Peyer's patch (tissue), 4 donors: ENCODE data around the gene ANO9. TPM values are rescaled to one million over a fixed set of nuclear protein-coding genes. Genes with fewer than 3 reads are reported as not detected.

Source experiments
- DNase-seq, 3 donors: peaks; one replicate each; pipeline ENCODE4 v3.0.0-alpha.2; 2017 to 2019
- H3K27ac ChIP-seq, 4 donors: fragments of 200-600 bp; sonication (generic); one replicate each; pipeline ENCODE4 v1.5.1; 2016 to 2019
- H3K27me3 ChIP-seq, 2 donors: fragments of 200-600 bp; sonication (generic); one replicate each; pipeline ENCODE4 v1.5.1; 2019
- H3K36me3 ChIP-seq, 3 donors: fragments of 200-600 bp; sonication (generic); one replicate each; pipeline ENCODE4 v1.5.1; 2016 to 2019
- H3K4me1 ChIP-seq, 4 donors: fragments of 200-600 bp; sonication (generic); one replicate each; pipeline ENCODE4 v1.5.1; 2016 to 2019
- H3K4me3 ChIP-seq, 4 donors: fragments of 200-600 bp; sonication (generic); 1 replicate in 3 of 4; 2 replicates in 1 of 4; pipeline ENCODE4 v1.5.1; 2016 to 2019; ENCODE audit warnings: mild to moderate bottlenecking in 1 of 4
- H3K9me3 ChIP-seq, 4 donors: fragments of 200-600 bp; sonication (generic); one replicate each; pipeline ENCODE4 v1.5.1; 2016 to 2019; ENCODE audit warnings: mild to moderate bottlenecking in 1 of 4
- POLR2A ChIP-seq, 2 donors: fragments of 450-650 bp; IDR thresholded peaks; one replicate each; pipeline ENCODE4 v1.5.1; 2017; ENCODE audit warnings: antibody characterized with exemption in 2 of 2, mild to moderate bottlenecking in 2 of 2, moderate library complexity in 2 of 2
- total RNA-seq, 4 donors: library from RNA; depleted of rRNA; stranded (reverse); fragments of >200 nt; gene quantifications; one replicate each; pipeline ENCODE4 v1.1.0, GENCODE V29; 2016
- TF ChIP-seq, protein P1 (sequence below), 6 experiments: fragments of 450-650 bp in 4 of 6; fragments of 200-600 bp in 2 of 6; sonication (generic) in 1 of 6; IDR thresholded peaks; one replicate each; pipeline ENCODE4 v1.5.1; 2017 to 2019; ENCODE audit warnings: antibody characterized with exemption in 6 of 6, mild to moderate bottlenecking in 3 of 6, moderate library complexity in 1 of 6

ANO9 gene
- total RNA-seq, 4 donors from 2014 or later = 161 to 474 (median 254) TPM

DNA sequence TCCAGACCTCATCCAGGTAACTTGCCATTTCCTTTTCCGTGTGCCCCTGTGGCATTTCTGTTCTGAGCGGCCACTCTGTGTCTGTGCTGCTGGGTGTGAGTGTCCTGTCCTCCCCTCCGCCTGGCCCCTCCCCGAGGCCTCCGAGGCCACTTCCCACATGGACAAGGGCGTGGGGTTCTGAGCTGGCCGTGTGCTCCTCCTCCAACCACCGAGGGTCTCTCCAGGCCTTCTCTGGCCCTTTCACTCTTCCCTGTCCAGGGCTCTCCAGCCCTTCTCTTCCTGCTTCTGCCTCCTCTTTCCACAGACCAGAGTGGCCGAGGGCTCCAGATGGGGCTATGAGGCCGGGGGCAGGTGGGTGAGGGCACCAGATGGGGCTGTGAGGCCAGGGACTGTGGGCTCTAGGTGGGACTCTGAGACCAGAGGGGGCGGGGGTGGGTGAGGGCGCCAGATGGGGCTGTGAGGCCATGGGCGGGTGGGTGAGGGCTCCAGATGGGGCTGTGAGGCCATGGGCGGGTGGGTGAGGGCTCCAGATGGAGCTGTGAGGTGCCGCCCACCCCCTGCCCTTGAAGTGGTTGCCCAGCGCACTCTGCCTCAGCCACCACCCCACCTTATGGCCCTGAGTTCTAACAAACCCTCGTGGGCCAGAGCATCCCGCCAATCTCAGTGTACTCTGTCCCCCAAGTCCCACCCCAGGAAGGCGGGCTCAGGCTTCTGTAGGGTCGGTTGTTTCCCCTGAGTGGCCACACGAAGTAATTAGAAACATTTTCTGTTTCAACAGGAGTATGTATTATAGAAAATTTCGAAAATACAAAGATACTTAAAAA is 32.4 kb upstream of the ANO9 start:
- Histone ChIP-seq H3K4me3 (no peak overlapping the region), H3K36me3 (no peaks in the 10 kb centered on the region), H3K27me3 (no peaks in the 10 kb centered on the region), H3K4me1 (peaks cover 0 to 13% (median 0%) of the 10 kb centered on the region in 4 donors), H3K9me3 (no peaks in the 10 kb centered on the region), H3K27ac (no peak overlapping the region)
- no peak for TF ChIP-seq POLR2A (IDR thresholded peaks at IDR 0.05)
- TF ChIP-seq, protein P1, sequence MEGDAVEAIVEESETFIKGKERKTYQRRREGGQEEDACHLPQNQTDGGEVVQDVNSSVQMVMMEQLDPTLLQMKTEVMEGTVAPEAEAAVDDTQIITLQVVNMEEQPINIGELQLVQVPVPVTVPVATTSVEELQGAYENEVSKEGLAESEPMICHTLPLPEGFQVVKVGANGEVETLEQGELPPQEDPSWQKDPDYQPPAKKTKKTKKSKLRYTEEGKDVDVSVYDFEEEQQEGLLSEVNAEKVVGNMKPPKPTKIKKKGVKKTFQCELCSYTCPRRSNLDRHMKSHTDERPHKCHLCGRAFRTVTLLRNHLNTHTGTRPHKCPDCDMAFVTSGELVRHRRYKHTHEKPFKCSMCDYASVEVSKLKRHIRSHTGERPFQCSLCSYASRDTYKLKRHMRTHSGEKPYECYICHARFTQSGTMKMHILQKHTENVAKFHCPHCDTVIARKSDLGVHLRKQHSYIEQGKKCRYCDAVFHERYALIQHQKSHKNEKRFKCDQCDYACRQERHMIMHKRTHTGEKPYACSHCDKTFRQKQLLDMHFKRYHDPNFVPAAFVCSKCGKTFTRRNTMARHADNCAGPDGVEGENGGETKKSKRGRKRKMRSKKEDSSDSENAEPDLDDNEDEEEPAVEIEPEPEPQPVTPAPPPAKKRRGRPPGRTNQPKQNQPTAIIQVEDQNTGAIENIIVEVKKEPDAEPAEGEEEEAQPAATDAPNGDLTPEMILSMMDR (IDR thresholded peaks at IDR 0.05) = no peak
- DNase-seq = no peak

DNA sequence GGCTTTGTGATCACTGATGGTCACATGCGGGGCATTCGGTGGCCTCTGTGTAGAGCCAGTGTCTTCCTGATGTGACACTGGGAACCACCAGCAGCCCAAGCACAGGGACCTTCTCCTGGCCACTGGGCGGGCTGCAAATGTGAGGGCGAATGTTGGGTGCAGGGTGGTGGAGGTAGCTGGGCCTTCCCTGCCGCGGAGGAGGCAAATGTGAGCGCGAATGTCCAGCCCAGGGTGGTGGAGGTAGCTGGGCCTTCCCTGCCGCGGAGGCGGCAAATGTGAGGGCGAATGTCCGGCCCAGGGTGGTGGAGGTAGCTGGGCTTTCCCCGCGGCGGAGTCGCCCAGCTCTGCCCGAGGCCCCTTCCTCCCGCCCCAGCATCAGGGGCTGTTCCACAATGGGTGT is 31.6 kb upstream of the ANO9 start:
- no peak overlapping the region for H3K4me3 ChIP-seq
- H3K27ac ChIP-seq = no peak overlapping the region
- no peaks in the 10 kb centered on the region for H3K27me3 ChIP-seq
- no peaks in the 10 kb centered on the region for H3K9me3 ChIP-seq
- DNase-seq = no peak
- TF ChIP-seq, protein P1 (IDR thresholded peaks at IDR 0.05) = no peak
- H3K4me1 ChIP-seq = peaks cover 0 to 13% (median 0%) of the 10 kb centered on the region in 4 donors
- no peaks in the 10 kb centered on the region for H3K36me3 ChIP-seq

DNA sequence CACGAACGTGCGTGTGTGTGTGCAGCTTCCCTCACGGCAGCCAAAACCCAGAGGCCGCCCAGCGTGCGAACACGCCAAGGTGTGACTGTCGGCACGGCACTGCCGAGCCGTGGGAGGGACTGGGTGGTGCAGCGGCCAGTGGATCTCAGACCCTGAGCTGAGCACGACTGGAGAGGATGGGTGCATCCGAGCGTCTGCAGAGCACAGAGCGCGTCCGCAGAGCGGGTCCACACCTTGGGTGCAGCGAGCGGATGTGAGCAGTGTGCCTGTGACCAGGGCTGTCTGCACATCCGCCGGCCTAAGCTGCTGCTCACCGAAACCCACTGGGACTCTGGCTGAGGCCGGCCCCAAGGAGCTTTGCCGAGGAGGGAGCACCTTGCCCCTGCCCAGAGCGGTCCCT is 31.0 kb upstream of the ANO9 start:
- H3K27ac ChIP-seq = no peak overlapping the region
- no peak overlapping the region for H3K4me3 ChIP-seq
- H3K36me3 ChIP-seq = no peaks in the 10 kb centered on the region
- no peaks in the 10 kb centered on the region for H3K9me3 ChIP-seq
- H3K4me1 ChIP-seq = peaks cover 0 to 13% (median 0%) of the 10 kb centered on the region in 4 donors
- no peaks in the 10 kb centered on the region for H3K27me3 ChIP-seq
- TF ChIP-seq POLR2A (IDR thresholded peaks at IDR 0.05) = no peak
- TF ChIP-seq, protein P1 (IDR thresholded peaks at IDR 0.05) = no peak
- DNase-seq = no peak

DNA sequence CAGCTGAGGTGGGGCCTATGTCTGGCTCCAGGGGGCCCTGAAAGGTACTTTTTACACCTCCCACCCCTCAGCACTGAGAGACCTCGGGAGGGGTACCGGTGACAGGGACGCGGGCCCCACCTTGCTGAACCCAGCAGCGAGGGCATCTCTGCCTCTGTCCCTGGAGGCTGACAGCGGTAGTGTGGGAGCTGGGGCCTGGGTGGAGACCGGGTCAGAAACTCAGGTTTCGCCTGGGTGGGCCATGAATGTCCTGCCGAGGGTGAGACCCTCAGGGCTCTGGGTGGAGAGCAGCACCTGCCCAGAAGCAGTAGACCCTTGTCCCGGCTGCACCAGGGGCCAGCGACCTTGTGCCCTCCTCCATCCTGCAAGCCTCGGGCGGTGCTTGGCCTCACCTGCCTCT is 30.5 kb upstream of the ANO9 start:
- DNase-seq = no peak
- Histone ChIP-seq H3K36me3 (no peaks in the 10 kb centered on the region), H3K27me3 (no peaks in the 10 kb centered on the region), H3K4me3 (no peak overlapping the region), H3K4me1 (peaks cover 0 to 13% (median 0%) of the 10 kb centered on the region in 4 donors), H3K9me3 (no peaks in the 10 kb centered on the region), H3K27ac (no peak overlapping the region)
- no peak for TF ChIP-seq POLR2A (IDR thresholded peaks at IDR 0.05)
- TF ChIP-seq, protein P1 (IDR thresholded peaks at IDR 0.05) = no peak

DNA sequence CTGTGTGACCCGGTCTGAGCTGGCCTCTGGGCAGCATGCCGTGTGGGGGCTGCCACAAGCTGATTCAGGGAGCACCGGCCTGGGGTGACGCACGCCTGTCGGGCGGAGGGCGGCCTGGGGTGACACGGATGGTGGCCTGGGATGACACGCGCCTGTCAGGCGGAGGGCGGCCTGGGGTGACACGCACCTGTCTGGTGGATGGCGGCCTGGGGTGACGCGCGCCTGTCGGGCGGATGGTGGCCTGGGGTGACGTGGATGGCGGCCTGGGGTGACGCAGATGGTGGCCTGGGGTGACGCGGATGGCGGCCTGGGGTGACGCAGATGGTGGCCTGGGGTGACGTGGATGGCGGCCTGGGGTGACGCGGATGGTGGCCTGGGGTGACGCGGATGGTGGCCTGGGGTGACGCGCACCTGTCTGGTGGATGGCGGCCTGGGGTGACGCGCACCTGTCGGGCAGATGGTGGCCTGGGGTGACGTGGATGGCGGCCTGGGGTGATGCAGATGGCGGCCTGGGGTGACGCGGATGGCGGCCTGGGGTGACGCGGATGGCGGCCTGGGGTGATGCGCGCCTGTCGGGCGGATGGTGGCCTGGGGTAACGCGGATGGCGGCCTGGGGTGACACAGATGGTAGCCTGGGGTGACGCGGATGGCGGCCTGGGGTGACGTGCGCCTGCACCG is 29.8 kb upstream of the ANO9 start:
- Histone ChIP-seq H3K4me3 (no peak overlapping the region), H3K9me3 (no peaks in the 10 kb centered on the region), H3K27me3 (no peaks in the 10 kb centered on the region), H3K27ac (no peak overlapping the region), H3K36me3 (no peaks in the 10 kb centered on the region), H3K4me1 (peaks cover 0 to 13% (median 0%) of the 10 kb centered on the region in 4 donors)
- no peak for DNase-seq
- TF ChIP-seq POLR2A (IDR thresholded peaks at IDR 0.05) = no peak
- TF ChIP-seq, protein P1 (IDR thresholded peaks at IDR 0.05) = no peak
